ENCODE results near the gene ACTR1A.
"Not testable (repeated sequence)": the region's sequence is repeated elsewhere in the genome, so short reads cannot be mapped to it uniquely, and the experiment has no call there.

ACTR1A gene

GRCh38 chr10:102501201-102502028, 1.1 kb downstream of the ACTR1A start:
- no peak for TF ChIP-seq CTCF (conservative IDR thresholded peaks at IDR 0.05; ENCODE audit: control insufficient read depth, insufficient read depth, low read depth, low read length)
- peak overlapping the region; percentile 99 for H3K4me3 ChIP-seq (ENCODE audit: control insufficient read depth, low read depth, low read length)
- peak; percentile 24 for DNase-seq (ENCODE audit: low read depth)

GRCh38 chr10:102500686-102501085, 1.8 kb downstream of the ACTR1A start:
- DNase-seq (ENCODE audit: low read depth); H3K4me3 ChIP-seq (ENCODE audit: control insufficient read depth, low read depth, low read length): not testable (repeated sequence)

GRCh38 chr10:102499356-102499755, 3.2 kb downstream of the ACTR1A start:
- no peak for DNase-seq (ENCODE audit: low read depth)
- no peak overlapping the region for H3K4me3 ChIP-seq (ENCODE audit: control insufficient read depth, low read depth, low read length)
- TF ChIP-seq CTCF (conservative IDR thresholded peaks at IDR 0.05; ENCODE audit: control insufficient read depth, insufficient read depth, low read depth, low read length): no peak

GRCh38 chr10:102497545-102497944, 5.0 kb downstream of the ACTR1A start:
- no peak overlapping the region for H3K4me3 ChIP-seq (ENCODE audit: control insufficient read depth, low read depth, low read length)
- no peak for TF ChIP-seq CTCF (conservative IDR thresholded peaks at IDR 0.05; ENCODE audit: control insufficient read depth, insufficient read depth, low read depth, low read length)
- no peak for DNase-seq (ENCODE audit: low read depth)

- H3K4me3 ChIP-seq (ENCODE audit: control insufficient read depth, low read depth, low read length): no peak overlapping the region
- DNase-seq (ENCODE audit: low read depth): no peak
- TF ChIP-seq CTCF (conservative IDR thresholded peaks at IDR 0.05; ENCODE audit: control insufficient read depth, insufficient read depth, low read depth, low read length): no peak
Measured at GRCh38 chr10:102493771-102494170, 8.7 kb downstream of the ACTR1A start.

- no peak for DNase-seq (ENCODE audit: low read depth)
Measured at GRCh38 chr10:102492983-102493382, 9.5 kb downstream of the ACTR1A start.

More at GRCh38 chr10:102492983-102493382, 9.5 kb downstream of the ACTR1A start:
- no peak for TF ChIP-seq CTCF (conservative IDR thresholded peaks at IDR 0.05; ENCODE audit: control insufficient read depth, insufficient read depth, low read depth, low read length)
- no peak overlapping the region for H3K4me3 ChIP-seq (ENCODE audit: control insufficient read depth, low read depth, low read length)

Data from fibroblast of mammary gland (primary cell).